Muscle layer of duodenum (tissue), 2 donors: ENCODE data around the gene CCT7.
A peak's percentile ranks its signal among the peaks of the same experiment; 100 is the strongest.

Source experiments
- H3K27ac ChIP-seq: one replicate; pipeline ENCODE4 v1.7.0; 2013; ENCODE audit warnings: mild to moderate bottlenecking, low read length
- H3K27me3 ChIP-seq: one replicate; pipeline ENCODE4 v1.7.0; 2013; ENCODE audit warnings: low read depth, mild to moderate bottlenecking, control low read depth, low read length
- H3K36me3 ChIP-seq, 2 donors: one replicate each; pipeline ENCODE4 v1.7.0; 2013; ENCODE audit warnings: low read length in 2 of 2, control low read depth in 1 of 2, mild to moderate bottlenecking in 1 of 2; ENCODE audit not compliant: insufficient read depth in 2 of 2, control insufficient read depth in 1 of 2
- H3K4me1 ChIP-seq, 2 donors: one replicate each; pipeline ENCODE4 v1.7.0; 2013; ENCODE audit warnings: low read length in 2 of 2, mild to moderate bottlenecking in 2 of 2, control low read depth in 1 of 2, moderate library complexity in 1 of 2; ENCODE audit not compliant: insufficient read depth in 2 of 2, control insufficient read depth in 1 of 2
- H3K4me3 ChIP-seq, 2 donors: one replicate each; pipeline ENCODE4 v1.7.0; 2013; ENCODE audit warnings: low read length in 2 of 2, low read depth in 1 of 2, mild to moderate bottlenecking in 1 of 2
- H3K9me3 ChIP-seq, 2 donors: one replicate each; pipeline ENCODE4 v1.7.0; 2013; ENCODE audit warnings: low read length in 2 of 2, control low read depth in 1 of 2, mild to moderate bottlenecking in 1 of 2; ENCODE audit not compliant: control insufficient read depth in 1 of 2
- donor health status: healthy.

The CCT7 gene

DNA sequence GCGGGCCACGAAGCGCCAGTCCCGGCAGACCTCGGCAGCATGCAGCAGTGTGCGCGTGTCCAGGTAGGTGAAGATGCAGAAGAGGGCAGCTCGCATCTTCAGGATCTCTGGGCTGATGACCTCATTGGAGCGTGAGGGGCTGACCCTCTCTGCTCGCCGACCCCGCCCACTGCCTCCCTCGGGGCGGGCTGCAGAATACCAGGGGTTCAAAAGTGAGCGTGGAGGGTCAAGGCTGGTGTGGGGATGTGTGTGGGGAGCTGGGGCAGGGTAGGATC is 30.2 kb downstream of the CCT7 start:
- peaks cover 8% of the 10 kb centered on the region for H3K27me3 ChIP-seq
- no peaks in the 10 kb centered on the region for H3K36me3 ChIP-seq
- peaks cover 0 to 9% of the 10 kb centered on the region in 2 donors for H3K4me1 ChIP-seq
- no peak overlapping the region for H3K27ac ChIP-seq
- H3K9me3 ChIP-seq, result no peaks in the 10 kb centered on the region
- no peak overlapping the region for H3K4me3 ChIP-seq

DNA sequence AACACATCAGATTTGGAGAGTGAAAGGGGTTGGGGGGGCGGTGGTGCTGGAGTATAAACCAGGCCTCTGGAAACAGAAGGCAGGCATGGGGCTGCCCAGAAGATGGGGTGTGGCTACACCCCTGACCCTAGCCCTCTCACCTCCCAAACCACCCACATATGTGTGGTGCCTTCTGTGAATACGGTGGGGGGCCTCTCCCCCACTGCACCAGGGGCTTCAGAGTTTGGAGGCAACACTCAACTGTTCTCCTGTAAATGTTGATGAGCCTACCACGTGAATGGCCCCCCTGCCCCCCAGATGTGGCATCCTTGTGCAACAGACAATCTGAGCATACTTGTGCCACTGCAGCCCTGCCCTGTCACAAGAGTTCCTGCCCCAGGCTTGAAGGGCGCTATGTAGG is 30.7 kb downstream of the CCT7 start:
- Histone ChIP-seq H3K4me3 (no peak overlapping the region), H3K36me3 (no peaks in the 10 kb centered on the region), H3K9me3 (no peaks in the 10 kb centered on the region), H3K27ac (no peak overlapping the region), H3K4me1 (peaks cover 0 to 9% of the 10 kb centered on the region in 2 donors), H3K27me3 (peaks cover 8% of the 10 kb centered on the region)

DNA sequence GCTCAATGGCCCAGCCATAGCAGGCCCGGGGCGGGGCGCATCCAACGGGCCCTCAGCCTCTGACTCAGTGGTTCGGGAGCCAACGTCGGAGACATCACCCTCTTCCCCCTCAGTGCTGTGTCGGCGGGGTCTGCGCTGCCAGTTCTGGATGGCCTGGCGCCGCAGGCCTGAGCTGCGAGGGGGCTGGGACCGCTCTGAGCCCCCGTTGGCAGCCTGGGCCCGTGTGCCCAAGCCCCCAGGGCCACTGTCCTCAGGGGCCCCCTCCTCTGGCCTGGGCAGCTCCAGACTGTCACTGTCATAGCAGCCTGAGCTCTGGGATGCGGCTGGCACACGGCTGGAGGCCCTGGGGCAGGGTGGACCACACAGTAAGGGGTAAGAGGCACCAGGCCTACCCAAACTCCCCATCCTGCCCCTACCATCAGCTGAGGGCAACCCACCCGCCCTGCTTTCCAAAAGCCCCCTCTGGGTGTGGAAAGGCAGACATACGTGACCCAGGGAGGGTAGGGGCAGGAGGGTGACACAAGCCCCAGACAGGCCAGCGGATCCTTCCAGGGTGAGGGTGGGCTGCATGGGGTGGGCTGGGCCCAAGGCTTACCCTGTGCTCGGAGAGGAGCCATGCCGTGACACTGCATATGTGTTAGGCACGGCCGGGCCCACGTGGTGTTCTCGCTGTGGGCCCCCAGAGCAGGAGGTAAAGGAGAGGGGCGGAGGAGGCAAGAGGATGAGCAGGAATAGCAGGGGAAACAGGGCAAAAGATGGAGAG is 31.4 kb downstream of the CCT7 start:
- Histone ChIP-seq H3K27me3 (peaks cover 8% of the 10 kb centered on the region), H3K9me3 (no peaks in the 10 kb centered on the region), H3K36me3 (no peaks in the 10 kb centered on the region), H3K4me1 (peaks cover 0 to 9% of the 10 kb centered on the region in 2 donors), H3K27ac (no peak overlapping the region), H3K4me3 (no peak overlapping the region)

DNA sequence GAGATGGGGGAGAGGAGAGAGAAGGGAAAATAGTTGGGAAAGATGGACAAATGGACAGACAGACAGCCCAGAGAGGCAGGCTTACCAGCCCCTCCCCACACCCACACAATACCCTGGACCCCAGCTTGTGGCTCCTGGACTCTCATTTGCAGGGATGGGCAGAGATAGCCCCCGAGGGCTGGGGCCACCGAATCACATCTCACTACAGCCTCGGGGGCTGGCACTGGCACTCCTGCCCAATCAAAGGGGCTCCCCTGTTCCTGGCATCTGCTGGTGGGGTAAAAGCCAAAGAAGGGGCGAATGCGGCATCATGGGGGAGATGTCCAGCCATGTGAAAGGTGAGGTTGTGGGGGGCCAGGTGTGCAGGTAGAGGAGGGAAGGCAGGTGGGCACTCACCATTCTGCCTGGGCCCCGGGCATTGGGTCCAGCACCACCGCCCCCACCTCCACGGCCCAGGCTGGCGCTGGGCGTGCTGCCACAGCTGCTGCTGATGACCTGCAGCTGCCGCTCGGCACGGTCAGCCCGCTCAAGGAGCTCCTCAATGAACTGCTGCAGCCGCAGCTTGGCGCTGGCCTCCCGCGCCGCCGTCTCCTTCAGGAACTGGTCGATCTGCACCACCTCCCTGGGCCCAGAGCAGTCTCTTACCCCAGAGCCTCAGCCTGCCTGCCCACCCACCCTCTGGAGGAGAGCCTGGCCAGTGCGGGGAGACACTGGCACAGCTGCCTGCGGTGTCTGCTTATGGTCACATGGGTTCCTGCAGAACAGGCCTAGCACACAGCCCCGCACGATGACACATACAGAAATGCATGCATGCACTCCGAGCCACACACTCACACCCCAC is 32.2 kb downstream of the CCT7 start:
- H3K9me3 ChIP-seq, result no peaks in the 10 kb centered on the region
- peaks cover 8% of the 10 kb centered on the region for H3K27me3 ChIP-seq
- H3K4me3 ChIP-seq, result no peak overlapping the region
- peaks cover 0 to 9% of the 10 kb centered on the region in 2 donors for H3K4me1 ChIP-seq
- H3K27ac ChIP-seq, result no peak overlapping the region
- no peaks in the 10 kb centered on the region for H3K36me3 ChIP-seq

DNA sequence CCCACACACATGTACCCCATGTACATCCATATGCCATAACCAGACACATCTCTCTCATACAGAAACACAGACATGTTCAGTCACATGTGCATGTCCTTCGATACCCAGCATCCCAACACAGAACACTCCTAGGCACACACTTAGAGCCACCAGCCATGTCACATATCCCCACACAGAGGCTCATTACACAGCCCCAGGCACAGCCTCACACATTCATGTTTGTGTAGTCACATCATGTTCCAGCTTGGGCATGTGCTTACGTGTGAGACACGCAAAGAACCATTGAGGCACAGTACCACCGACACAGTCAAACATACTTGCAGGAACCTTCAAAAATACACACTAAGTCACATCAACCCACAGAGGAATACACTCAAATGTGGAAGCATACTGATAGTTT is 32.9 kb downstream of the CCT7 start:
- H3K4me3 ChIP-seq, result no peak overlapping the region
- H3K4me1 ChIP-seq, result peaks cover 0 to 9% of the 10 kb centered on the region in 2 donors
- H3K27me3 ChIP-seq, result peaks cover 8% of the 10 kb centered on the region
- H3K36me3 ChIP-seq, result no peaks in the 10 kb centered on the region
- no peak overlapping the region for H3K27ac ChIP-seq
- no peaks in the 10 kb centered on the region for H3K9me3 ChIP-seq

GRCh38 chr2:73268366-73268829 is 34.3 kb downstream of the CCT7 start:
- Histone ChIP-seq H3K4me3 (peak overlapping the region in 1 of 2 donors; percentile 58), H3K4me1 (peaks cover 0 to 9% of the 10 kb centered on the region in 2 donors), H3K36me3 (no peaks in the 10 kb centered on the region), H3K27me3 (peaks cover 8% of the 10 kb centered on the region), H3K27ac (no peak overlapping the region), H3K9me3 (no peaks in the 10 kb centered on the region)

DNA sequence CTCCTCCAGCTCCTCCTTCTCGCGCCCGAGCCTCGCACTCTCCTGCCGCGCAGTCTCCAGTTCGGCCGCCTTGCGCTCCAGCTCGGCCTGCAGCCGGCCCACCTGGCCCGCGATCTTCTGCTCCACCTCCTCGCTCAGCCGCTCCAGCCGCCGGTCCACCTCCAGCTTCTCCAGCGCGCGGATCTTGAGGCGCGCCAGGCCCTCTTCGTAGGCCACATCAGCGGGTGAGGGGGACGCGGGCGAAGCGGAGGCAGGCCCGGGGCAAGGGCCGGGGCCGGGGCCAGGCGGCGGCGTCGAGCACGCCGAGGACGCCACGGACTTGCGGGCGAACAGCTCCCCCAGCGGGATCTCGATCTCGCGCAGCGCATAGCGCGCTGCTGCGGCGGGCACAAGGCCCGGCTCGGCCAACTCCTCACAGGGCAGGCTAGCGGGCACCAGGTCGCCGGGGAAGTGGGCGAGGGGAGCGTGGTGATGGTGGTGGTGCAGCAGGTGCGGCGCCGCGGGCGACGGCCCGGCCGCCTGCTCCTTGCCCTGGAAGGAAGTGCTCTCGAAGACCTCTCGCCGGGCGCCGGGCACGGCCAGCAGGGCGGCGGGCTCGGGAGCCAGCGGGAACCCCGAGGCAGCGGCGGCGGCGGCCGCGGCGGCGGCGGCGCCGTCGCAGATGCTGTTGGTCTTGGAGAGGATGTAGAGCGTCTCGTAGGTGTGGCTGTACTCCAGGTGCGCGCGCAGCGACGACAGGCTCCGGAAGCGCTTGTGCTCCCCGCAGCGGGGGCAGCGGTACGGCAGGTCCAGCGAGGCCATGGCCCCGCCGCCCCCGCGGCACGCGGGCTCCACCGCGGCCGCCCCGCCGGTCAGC is 35.0 kb downstream of the CCT7 start:
- no peaks in the 10 kb centered on the region for H3K9me3 ChIP-seq
- no peaks in the 10 kb centered on the region for H3K36me3 ChIP-seq
- H3K4me1 ChIP-seq, result peaks cover 0 to 9% of the 10 kb centered on the region in 2 donors
- no peak overlapping the region for H3K27ac ChIP-seq
- H3K27me3 ChIP-seq, result peaks cover 8% of the 10 kb centered on the region
- H3K4me3 ChIP-seq, result peak overlapping the region in 1 of 2 donors; percentile 58

DNA sequence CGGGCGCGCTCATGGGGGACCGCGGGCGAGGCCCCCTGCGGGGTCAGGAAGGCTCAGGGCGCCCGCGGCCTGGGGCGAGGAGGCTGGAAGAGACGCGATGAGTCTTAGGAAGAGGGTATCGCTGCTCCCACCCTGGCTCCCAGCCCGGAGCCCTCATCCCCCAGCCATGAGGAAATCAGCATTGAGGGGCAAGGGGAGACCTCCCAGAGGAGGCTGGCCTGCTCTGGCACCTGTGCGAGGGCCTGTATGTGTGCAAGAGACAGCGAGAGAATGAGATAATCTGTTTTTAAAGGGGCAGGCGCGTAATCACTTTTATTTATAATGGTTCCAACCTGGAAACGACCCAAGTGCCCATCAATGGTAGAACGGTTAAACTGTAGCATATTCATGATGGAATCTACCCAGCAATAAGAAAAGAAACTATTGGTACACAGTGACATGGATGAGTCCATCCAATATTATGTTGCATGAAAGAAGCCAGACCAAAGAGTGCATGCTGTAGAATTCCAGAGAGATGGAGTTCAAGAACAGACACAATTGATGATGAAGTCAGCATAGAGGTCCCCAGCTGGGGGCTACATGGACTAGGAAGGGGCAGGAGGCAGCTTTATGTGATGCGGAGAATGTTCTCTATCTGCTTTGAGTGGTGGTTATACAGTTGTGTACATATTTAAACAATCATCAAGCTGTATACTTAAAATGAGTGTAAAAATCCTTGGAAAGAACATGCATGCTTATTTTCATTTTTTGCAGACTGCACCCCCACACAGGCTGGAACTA is 35.8 kb downstream of the CCT7 start:
- Histone ChIP-seq H3K27ac (no peak overlapping the region), H3K27me3 (peaks cover 8% of the 10 kb centered on the region), H3K36me3 (no peaks in the 10 kb centered on the region), H3K9me3 (no peaks in the 10 kb centered on the region), H3K4me3 (no peak overlapping the region), H3K4me1 (peaks cover 0 to 9% of the 10 kb centered on the region in 2 donors)

DNA sequence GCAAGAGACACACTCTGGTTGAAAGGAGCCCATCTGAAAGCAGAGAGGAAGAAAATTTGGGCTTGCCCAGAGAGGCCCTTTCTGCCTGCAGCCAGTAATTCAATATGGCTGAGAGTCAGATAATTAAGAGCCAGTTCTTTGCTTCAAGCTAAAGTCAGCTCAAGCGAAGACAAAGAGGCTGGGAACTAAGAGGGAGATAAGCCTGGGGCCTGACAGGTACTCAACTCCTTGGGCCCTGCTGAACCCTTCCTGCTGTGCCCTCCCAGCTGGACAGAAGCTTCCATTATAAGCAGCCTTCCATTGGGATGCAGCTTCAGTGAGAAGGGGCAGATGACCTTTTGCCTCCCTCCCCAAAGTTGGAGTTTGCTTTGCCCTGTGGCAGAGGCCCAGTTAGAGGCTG is 38.2 kb downstream of the CCT7 start:
- no peaks in the 10 kb centered on the region for H3K9me3 ChIP-seq
- H3K27ac ChIP-seq, result no peak overlapping the region
- no peaks in the 10 kb centered on the region for H3K36me3 ChIP-seq
- peaks cover 0 to 9% of the 10 kb centered on the region in 2 donors for H3K4me1 ChIP-seq
- peaks cover 8% of the 10 kb centered on the region for H3K27me3 ChIP-seq
- no peak overlapping the region for H3K4me3 ChIP-seq

DNA sequence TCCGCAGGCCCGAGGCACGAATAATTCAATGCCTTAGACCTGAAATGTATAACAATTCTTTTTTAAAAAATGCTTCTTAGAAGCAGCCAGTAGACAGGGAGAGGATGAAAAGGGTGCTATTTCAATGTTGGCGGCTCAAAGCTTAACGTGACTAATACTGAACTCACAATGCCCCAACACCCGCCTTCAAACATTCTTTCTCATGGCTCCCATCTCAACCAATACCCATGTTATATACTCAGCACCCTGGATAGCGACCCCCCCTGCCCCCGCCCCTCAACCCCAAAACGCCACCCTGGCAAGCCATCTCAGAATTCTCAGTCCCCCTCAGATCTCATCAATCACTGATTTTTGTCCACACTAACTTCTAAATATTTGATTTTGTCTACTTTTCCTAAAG is 45.7 kb downstream of the CCT7 start:
- Histone ChIP-seq H3K27me3 (no peaks in the 10 kb centered on the region), H3K36me3 (no peaks in the 10 kb centered on the region), H3K9me3 (no peaks in the 10 kb centered on the region), H3K4me1 (peaks cover 0 to 17% of the 10 kb centered on the region in 2 donors), H3K4me3 (no peak overlapping the region), H3K27ac (no peak overlapping the region)
